Measurements from ENCODE around the gene IGSF21.

Gene IGSF21

DNA sequence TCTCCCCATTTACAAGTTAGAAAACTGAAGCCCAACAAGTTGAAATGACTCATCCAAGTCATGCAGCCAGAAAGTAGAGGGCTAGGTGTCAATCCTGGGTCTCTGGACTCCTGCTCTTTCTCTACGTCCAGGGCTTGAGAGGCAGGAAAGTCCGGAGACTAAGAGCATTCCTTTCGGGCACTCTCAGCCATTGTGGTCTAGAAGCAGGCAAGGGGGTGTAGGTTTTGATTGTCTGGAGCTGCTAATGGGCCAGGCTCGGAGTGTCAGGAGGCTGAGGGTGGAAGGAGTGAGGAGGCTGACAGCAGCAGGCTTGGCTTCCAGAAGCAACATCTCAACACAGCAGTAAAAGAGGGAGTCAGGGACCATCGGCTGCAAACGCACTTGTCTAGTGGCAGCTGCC, 265.6 kb downstream of the IGSF21 start:
- TF ChIP-seq, protein P1, sequence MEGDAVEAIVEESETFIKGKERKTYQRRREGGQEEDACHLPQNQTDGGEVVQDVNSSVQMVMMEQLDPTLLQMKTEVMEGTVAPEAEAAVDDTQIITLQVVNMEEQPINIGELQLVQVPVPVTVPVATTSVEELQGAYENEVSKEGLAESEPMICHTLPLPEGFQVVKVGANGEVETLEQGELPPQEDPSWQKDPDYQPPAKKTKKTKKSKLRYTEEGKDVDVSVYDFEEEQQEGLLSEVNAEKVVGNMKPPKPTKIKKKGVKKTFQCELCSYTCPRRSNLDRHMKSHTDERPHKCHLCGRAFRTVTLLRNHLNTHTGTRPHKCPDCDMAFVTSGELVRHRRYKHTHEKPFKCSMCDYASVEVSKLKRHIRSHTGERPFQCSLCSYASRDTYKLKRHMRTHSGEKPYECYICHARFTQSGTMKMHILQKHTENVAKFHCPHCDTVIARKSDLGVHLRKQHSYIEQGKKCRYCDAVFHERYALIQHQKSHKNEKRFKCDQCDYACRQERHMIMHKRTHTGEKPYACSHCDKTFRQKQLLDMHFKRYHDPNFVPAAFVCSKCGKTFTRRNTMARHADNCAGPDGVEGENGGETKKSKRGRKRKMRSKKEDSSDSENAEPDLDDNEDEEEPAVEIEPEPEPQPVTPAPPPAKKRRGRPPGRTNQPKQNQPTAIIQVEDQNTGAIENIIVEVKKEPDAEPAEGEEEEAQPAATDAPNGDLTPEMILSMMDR (conservative IDR thresholded peaks at IDR 0.05; ENCODE audit: low read depth), result no peak
- no peak overlapping the region for H3K27ac ChIP-seq
- no peak for DNase-seq (ENCODE audit: low spot score)
- ChIA-PET POLR2A (ENCODE audit: low non-redundant PET) (no interaction called here), CTCF (interaction anchor here (0.6 kb wide), 1 partner anchor 531 kb away, joined by 5 read pairs; no protein-coding TSS in a partner anchor)

DNA sequence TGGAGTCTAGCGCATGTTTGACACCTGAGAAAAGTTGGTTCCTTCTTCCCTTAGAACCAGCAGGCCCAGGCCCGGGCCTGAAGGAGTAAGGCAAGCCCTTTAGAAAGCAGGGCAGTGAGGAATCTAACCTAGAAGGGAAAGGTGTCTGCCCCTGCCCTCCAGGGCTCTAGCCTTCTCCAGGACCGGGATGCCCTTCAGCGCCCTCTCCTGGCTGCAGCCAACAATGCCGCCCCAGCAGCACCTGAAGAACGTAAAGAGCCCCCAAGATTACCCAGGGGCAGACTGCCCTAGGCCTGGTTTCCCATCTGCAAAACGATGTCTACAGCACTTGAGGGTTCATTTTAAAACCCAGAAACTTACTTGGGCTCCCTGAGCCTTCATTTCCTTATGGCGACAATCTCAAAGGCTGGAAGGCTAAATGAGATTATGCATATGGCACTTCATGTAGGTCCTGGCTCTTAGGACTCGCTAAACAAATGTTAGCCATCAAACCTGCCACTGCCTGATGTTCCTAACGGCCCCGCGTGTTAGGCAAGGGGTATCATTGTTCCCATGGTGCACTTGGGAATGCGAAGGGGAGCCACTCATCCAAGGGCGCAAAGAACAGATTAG, 266.4 kb downstream of the IGSF21 start:
- TF ChIP-seq, protein P1 (conservative IDR thresholded peaks at IDR 0.05; ENCODE audit: low read depth), result no peak
- POLR2A ChIA-PET (ENCODE audit: low non-redundant PET), result no interaction called here
- no peak for DNase-seq (ENCODE audit: low spot score)
- H3K27ac ChIP-seq, result no peak overlapping the region
- CTCF ChIA-PET, result interaction anchor here (0.5 to 0.6 kb wide), 2 partner anchors 273 to 531 kb away, joined by 4 to 5 read pairs; no protein-coding TSS in a partner anchor

DNA sequence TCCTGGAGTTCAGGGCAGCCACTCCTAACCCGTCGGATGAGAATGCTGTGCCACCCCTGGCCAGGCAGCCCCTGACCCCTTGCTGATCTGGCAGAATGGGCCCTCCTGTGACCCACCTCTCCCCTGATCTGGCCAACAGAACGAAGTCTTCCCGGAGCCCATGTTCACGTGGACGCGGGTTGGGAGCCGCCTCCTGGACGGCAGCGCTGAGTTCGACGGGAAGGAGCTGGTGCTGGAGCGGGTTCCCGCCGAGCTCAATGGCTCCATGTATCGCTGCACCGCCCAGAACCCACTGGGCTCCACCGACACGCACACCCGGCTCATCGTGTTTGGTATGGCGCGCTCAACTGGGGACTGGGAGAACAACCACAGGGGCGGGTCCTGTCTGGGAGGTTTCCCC, 269.1 kb downstream of the IGSF21 start:
- no peak for DNase-seq (ENCODE audit: low spot score)
- ChIA-PET CTCF (interaction anchor here (0.6 kb wide), 1 partner anchor 715 kb away, joined by 4 read pairs; no protein-coding TSS in a partner anchor), POLR2A (ENCODE audit: low non-redundant PET) (no interaction called here)
- TF ChIP-seq, protein P1 (conservative IDR thresholded peaks at IDR 0.05; ENCODE audit: low read depth), result no peak
- H3K27ac ChIP-seq, result no peak overlapping the region

DNA sequence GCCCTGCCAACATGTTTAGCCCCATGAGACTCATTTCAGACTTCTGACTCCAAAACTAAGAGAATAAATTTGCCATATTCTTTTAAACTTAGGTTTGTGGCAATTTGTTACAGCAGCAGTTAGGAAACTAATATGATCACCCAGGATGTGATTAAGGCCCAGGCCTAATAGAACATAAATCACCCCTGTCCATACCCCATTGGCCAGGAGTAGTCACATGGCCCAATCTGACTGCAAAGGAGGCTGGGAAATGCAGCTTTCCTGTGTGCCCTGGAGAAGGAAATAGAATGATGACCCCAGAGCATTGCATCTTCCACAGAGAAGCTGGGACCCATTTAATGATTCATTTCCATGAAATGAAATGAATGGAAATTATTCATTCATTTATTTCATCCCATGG, 272.7 kb downstream of the IGSF21 start:
- H3K27ac ChIP-seq, result no peak overlapping the region
- ChIA-PET CTCF (no interaction called here), POLR2A (ENCODE audit: low non-redundant PET) (no interaction called here)
- TF ChIP-seq, protein P1 (conservative IDR thresholded peaks at IDR 0.05; ENCODE audit: low read depth), result no peak
- no peak for DNase-seq (ENCODE audit: low spot score)

DNA sequence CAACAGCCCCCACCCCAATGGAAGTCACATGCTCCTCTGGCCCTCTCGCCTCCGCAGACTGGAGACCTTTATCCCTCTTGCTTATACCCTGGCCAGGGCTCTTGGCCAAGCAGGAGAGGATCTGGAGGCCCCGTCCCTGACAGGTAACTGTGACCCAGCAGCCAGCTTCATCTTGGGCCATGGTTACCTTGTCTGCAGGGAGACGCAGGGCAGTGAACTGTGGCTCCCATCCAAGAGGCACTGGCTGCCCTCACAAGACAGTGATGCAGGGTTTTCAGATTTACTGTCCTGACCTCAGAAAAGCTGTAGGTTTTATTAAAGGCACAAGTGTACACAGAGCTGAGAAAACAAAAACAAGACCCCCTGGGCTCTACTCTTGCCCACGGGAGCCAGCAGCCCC, 276.5 kb downstream of the IGSF21 start:
- no peak overlapping the region for H3K27ac ChIP-seq
- ChIA-PET CTCF (interaction anchor here (0.7 kb wide), 2 partner anchors 446 to 677 kb away, joined by 5 to 8 read pairs; no protein-coding TSS in a partner anchor), POLR2A (ENCODE audit: low non-redundant PET) (no interaction called here)
- TF ChIP-seq, protein P1 (conservative IDR thresholded peaks at IDR 0.05; ENCODE audit: low read depth), result no peak
- no peak for DNase-seq (ENCODE audit: low spot score)

DNA sequence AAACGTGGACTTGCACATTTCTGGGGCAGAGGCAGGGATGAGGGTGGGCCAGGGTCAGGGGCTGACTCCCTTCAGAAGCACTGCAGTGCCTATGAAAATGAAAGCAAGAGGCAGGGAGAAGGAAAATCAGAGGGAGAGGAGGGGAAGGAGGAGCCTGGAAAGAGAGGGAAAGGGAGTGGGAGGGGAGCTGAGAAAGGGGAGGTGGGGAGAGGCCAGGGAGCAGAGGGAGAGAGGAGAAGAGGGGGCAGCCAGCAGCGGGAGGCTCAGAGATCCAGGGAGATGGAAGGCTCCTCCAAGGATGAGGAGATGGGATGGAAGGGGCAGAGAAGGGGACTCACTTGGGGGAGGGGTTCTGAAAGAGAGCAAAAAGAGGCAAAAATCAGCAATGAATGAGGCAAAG, 276.9 kb downstream of the IGSF21 start:
- TF ChIP-seq, protein P1 (conservative IDR thresholded peaks at IDR 0.05; ENCODE audit: low read depth), result no peak
- no peak for DNase-seq (ENCODE audit: low spot score)
- ChIA-PET POLR2A (ENCODE audit: low non-redundant PET) (no interaction called here), CTCF (interaction anchor here (0.7 kb wide), 2 partner anchors 446 to 678 kb away, joined by 5 to 8 read pairs; no protein-coding TSS in a partner anchor)
- H3K27ac ChIP-seq, result no peak overlapping the region
